Upper lobe of right lung (tissue), 1 donor: ENCODE measurements around the gene GATA5. TPM values are rescaled to one million over a fixed set of nuclear protein-coding genes. Genes with fewer than 3 reads are reported as not detected.

ENCODE experiments used
- ATAC-seq: fragments of 200-7000 bp; cut with Tn5 transposase; one replicate; pipeline ENCODE4 v1.9.1; 2020; ENCODE audit warnings: mild to moderate bottlenecking, moderate library complexity
- DNase-seq: peaks from one replicate; pipeline ENCODE4 v3.0.0-alpha.2; 2020
- H3K27ac ChIP-seq: fragments of 200-600 bp; one replicate; pipeline ENCODE4 v1.8.0; 2022
- H3K27me3 ChIP-seq: fragments of 200-600 bp; one replicate; pipeline ENCODE4 v1.8.0; 2022; ENCODE audit warnings: mild to moderate bottlenecking
- H3K36me3 ChIP-seq: fragments of 200-600 bp; one replicate; pipeline ENCODE4 v1.8.0; 2022
- H3K4me1 ChIP-seq: fragments of 200-600 bp; one replicate; pipeline ENCODE4 v1.8.0; 2022
- H3K4me3 ChIP-seq: fragments of 200-600 bp; one replicate; pipeline ENCODE4 v1.8.0; 2022; ENCODE audit warnings: mild to moderate bottlenecking
- H3K9me3 ChIP-seq: fragments of 200-600 bp; one replicate; pipeline ENCODE4 v1.8.0; 2022
- CTCF ChIP-seq: fragments of 200-600 bp; IDR thresholded peaks from one replicate; pipeline ENCODE4 v1.8.0; 2022; ENCODE audit warnings: antibody characterized with exemption
- intact Hi-C: fragments of 100-400 bp; cut with DNase I; formaldehyde crosslinking; loops from one replicate; pipeline ENCODE4 v1.11.0; 2022
- total RNA-seq: library from RNA; stranded (reverse); fragmentation: NEBNext Ultra II Directional; extraction: Animal tissue kit (Norgen Biotek cat#: 25700); gene quantifications from one replicate; pipeline ENCODE4 v1.2.1, GENCODE V29; 2021
- donor health status: DM: no; HTN: yes; CAD: no; lungs with severe emphysema.

Gene GATA5
- total RNA-seq, 1 donor from 2014 or later: 2.5 TPM

GRCh38 chr20:62507991-62508640 lies 32.3 kb upstream of the GATA5 start:
- Histone ChIP-seq H3K4me1 (no peaks in the 10 kb centered on the region), H3K9me3 (no peaks in the 10 kb centered on the region), H3K4me3 (no peak overlapping the region), H3K36me3 (no peaks in the 10 kb centered on the region), H3K27ac (no peak overlapping the region), H3K27me3 (peaks cover 8% of the 10 kb centered on the region)
- TF ChIP-seq CTCF: no peak
- DNase-seq: no peak
- ATAC-seq: no peak
- intact Hi-C loops: no loop called here

- Histone ChIP-seq H3K9me3 (no peaks in the 10 kb centered on the region), H3K27me3 (no peaks in the 10 kb centered on the region), H3K36me3 (no peaks in the 10 kb centered on the region), H3K4me3 (no peak overlapping the region), H3K27ac (no peak overlapping the region), H3K4me1 (no peaks in the 10 kb centered on the region)
- DNase-seq: no peak
- intact Hi-C loops: no loop called here
- no peak for ATAC-seq
- TF ChIP-seq CTCF: no peak
Observed at GRCh38 chr20:62507323-62507722, 31.5 kb upstream of the GATA5 start.

- Histone ChIP-seq H3K27me3 (no peaks in the 10 kb centered on the region), H3K9me3 (no peaks in the 10 kb centered on the region), H3K4me1 (no peaks in the 10 kb centered on the region), H3K4me3 (no peak overlapping the region), H3K36me3 (no peaks in the 10 kb centered on the region), H3K27ac (no peak overlapping the region)
- no peak for TF ChIP-seq CTCF
- intact Hi-C loops: no loop called here
- no peak for ATAC-seq
- no peak for DNase-seq
Observed at GRCh38 chr20:62506791-62507190, 31.0 kb upstream of the GATA5 start.

GRCh38 chr20:62506087-62506486 lies 30.3 kb upstream of the GATA5 start:
- DNase-seq (no peak), ATAC-seq (no peak)
- no peaks in the 10 kb centered on the region for H3K27me3 ChIP-seq
- no peaks in the 10 kb centered on the region for H3K4me1 ChIP-seq
- H3K36me3 ChIP-seq: no peaks in the 10 kb centered on the region
- no peaks in the 10 kb centered on the region for H3K9me3 ChIP-seq
- H3K4me3 ChIP-seq: no peak overlapping the region
- no peak overlapping the region for H3K27ac ChIP-seq
- no peak for TF ChIP-seq CTCF
- intact Hi-C loops: no loop called here

GRCh38 chr20:62505337-62506045 lies 29.7 kb upstream of the GATA5 start:
- Histone ChIP-seq H3K9me3 (no peaks in the 10 kb centered on the region), H3K36me3 (no peaks in the 10 kb centered on the region), H3K4me1 (no peaks in the 10 kb centered on the region), H3K27ac (no peak overlapping the region), H3K27me3 (no peaks in the 10 kb centered on the region), H3K4me3 (no peak overlapping the region)
- intact Hi-C loops: no loop called here
- ATAC-seq: no peak
- TF ChIP-seq CTCF: no peak
- no peak for DNase-seq
